PC-3 (cell line): ENCODE data around the gene COG3.

Experiments used
- EZH2 ChIP-seq: fragments of 300-600 bp; sonication (generic); IDR thresholded peaks from one replicate; pipeline ENCODE4 v1.6.1; 2017; ENCODE audit warnings: antibody characterized with exemption, mild to moderate bottlenecking, low read length; ENCODE audit not compliant: unreplicated experiment
- EZH2phosphoT487 ChIP-seq: fragments of 300-600 bp; sonication (generic); IDR thresholded peaks from 2 replicates; pipeline ENCODE4 v1.6.1; 2018; ENCODE audit warnings: mild to moderate bottlenecking, antibody characterized with exemption, low read length, borderline replicate concordance

DNA sequence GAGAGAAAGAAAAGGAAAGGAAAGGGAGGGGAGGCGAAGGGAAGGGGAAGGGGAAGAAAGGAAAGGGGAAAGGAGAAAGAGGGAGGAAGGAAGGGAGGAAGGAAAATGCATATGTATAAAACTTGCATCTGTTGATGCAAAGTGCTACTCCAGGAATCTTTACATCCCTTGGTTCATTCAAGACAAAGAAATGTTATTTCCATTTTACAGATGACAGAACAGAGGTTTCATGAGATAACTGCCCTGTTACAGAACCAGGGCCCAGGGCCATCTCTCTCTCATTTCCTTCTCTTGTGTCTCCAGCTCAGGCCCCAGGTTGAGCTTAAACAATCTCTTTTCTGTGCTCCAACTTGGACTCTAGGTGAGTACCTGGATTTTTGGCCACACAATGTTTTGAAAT, 44.8 kb upstream of the COG3 start:
- TF ChIP-seq EZH2 (no peak), EZH2phosphoT487 (no peak)
